ENCODE data around the gene CGNL1.

CGNL1 gene

GRCh38 chr15:57551715-57552677 is 175.7 kb downstream of the CGNL1 start:
- peak; percentile 51 for DNase-seq (ENCODE audit: low spot score)

- DNase-seq (ENCODE audit: low spot score), result no peak
Measured at GRCh38 chr15:57552678-57553334, 176.5 kb downstream of the CGNL1 start.

DNA sequence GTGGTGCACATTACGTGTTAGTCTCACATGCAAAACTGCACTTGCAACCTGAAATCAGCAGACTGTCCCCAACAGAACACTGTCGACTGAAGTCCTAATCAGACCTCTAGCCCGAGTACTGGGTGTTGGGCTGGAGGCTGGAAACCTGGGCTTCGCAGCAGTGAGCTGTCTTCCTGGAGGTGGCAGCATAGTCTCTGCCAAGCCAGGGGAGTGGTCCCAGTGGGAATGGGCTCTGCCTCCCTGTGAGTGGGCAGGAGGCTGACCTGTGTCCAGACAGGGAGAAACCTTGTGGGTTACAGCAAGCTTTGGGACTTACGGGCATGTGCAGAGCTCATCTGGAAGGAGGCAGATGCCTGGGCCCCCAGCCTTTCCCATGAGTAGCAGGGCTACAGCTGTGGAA is 177.2 kb downstream of the CGNL1 start:
- no peak for DNase-seq (ENCODE audit: low spot score)

DNA sequence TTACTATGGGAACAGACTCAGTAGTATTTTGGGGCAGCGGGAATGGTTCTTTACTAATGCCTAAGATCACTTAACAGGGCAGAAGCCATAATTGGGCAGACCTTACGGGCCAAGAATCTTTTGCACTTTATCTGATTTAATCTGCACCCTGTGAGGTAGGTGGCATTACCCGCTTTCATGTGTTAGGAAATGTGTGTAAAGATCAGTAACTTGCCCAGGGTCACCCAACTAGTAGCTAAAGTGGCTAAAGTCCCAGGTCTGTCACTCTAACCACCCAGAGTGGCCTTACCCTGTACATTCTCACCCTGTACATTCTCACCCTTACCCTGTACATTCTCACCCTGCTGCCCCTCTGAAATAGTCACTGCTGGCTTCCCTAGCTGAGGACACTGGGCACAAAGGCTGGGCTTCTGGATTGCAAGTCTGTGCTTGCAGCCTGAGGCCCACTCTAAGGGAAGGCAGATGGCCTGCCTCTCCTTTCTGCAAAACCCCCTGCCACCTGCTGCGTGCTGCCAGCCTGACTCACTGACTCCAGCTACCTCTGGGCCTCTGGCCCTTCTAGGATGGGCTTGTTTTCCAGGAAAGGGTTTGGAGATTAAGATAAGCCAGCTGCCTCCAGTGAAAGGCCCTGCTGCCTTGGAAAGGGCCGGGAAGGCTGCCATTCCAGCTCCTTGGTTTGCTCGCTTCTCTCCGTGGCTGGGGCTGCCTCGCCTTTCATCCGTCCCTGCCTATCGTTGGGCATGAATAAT is 177.9 kb downstream of the CGNL1 start:
- no peak for DNase-seq (ENCODE audit: low spot score)

DNA sequence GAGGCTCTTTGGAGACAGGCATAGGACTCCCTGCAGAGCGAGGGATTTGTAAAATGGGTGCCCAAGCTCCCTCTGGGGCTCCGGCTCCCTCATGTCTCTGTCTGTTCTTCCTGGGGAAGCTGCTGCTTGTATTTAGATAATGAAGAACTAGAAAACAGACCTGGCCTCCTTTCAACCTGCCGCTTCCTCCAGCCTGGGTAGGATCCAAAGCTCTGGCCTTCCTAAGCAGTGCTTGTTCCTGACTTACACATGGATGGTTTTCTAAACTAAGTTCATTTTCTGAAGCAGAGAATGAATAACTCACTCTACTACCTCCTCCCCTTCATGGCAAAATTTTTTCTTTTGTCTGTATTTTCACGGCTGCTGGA is 178.5 kb downstream of the CGNL1 start:
- DNase-seq (ENCODE audit: low spot score), result no peak

DNA sequence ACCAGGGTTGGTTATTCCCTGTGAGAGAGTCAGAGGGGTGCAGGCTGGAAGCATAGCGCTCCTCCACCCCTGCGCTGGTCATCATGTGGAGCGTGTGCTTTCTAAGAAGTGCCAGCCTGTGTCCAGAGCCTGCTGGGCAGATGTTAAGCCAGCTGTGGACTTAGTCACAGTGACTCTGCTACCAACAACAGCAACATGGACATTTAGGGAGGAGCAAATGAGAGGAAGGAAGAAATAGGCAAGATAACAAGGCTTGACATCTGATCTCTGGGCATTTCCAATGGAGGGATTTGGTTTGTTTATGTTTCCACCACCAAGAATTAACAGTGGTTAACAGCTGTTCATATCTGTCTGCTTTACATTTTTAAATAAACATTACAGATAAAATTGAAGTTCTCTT is 179.0 kb downstream of the CGNL1 start:
- DNase-seq (ENCODE audit: low spot score), result no peak

DNA sequence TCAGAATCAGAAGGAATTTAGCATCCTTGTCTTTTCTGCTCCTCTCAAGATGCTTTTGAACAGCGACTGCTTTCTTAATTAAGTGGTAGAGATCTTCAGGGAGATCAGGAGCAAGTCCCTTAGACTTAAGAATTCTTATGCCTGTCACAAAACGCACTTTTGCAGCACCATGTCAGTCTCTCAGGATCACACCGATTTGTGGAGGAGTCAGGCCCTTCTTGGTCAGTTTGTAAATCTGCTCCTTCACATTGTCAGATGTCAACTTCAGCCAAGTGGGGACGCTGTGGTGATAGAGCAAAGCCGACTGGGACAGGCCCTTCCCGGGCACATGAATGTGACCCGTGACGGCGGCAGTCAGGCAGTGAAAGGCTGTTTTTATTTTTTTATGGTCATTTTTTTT is 179.7 kb downstream of the CGNL1 start:
- no peak for DNase-seq (ENCODE audit: low spot score)

GRCh38 chr15:57557267-57557666 is 181.0 kb downstream of the CGNL1 start:
- no peak for DNase-seq (ENCODE audit: low spot score)

GRCh38 chr15:57557810-57558209 is 181.5 kb downstream of the CGNL1 start:
- DNase-seq (ENCODE audit: low spot score), result no peak

- peak; percentile 31 for DNase-seq (ENCODE audit: low spot score)
Measured at GRCh38 chr15:57559875-57560274, 183.6 kb downstream of the CGNL1 start.

DNA sequence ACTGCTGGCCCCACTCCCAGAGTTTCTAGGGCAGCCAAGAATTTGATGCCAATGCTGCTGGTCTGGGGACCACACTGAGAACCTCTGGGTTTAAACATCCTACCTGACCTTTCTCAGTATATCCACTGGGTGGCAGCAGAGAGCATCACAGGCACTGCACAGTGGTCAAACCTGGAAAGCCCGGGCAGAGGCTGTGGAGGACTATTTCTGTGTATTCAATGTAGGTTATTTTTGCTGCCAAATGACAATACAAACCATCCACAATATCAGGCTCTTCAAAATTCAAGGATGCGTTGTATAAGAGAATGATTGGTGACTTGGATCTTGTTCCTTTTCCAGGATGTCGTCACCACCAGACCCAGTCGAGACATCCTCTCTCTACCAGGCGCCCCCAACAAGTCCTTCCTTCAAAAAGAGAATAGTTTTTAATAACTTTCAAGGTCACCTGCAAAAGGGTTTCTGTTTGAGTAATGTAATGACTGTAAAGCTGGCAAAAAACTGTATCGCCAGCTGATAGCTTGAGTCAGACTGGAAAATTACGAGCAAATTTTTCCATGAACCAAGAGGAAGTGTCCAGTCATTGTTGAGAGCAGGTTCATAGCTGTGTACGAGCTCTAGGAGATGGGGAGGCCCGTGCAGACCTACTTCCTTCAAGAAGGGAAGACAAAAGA is 184.9 kb downstream of the CGNL1 start:
- DNase-seq (ENCODE audit: low spot score), result peak; percentile 50

DNA sequence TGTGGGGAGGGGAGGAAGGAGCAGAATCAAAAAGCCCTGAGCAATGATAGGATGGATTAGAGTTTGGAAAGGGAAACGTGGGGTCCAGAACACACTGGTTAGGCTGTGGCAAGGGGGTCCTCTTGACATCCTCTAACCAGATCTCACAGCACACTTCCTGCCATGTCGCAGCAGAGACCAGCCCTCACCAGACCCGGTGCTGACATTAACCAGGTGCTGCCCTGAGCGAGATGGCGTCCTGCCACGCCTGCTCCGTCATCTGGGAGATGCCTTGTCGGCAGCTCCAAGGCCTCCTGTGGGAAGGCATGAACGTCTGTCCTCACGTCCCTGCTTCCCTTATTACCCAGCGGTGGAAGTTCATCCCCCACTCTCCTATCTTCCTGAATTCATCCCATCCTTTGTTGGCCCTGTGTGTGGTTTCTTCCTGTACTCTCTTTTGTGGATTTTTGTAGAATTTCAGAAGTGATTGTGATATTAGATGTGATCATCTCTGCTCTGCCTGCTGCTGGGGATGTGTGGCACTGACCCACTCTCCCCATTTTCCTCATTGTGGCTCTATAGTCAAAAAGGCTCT is 186.0 kb downstream of the CGNL1 start:
- DNase-seq (ENCODE audit: low spot score), result no peak

DNA sequence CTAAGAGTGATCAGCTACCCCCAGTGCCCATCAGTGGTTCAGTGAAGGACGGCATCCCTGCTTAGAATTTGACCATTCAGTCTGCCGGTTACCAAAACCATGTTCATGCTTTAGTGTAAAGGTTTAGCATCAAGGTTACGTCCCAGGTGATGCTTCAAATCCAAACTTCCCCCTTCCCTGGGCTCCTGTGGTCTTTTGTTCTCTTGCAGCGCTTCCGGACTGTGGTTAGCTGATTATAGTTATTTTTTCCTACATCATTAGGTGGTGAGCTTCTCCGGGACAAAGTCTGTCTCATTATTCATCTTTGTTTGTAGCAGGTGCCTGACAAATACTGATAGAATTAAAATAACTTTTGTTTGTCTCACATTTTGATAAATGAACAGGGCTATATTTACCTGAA is 187.1 kb downstream of the CGNL1 start:
- DNase-seq (ENCODE audit: low spot score), result no peak

- no peak for DNase-seq (ENCODE audit: low spot score)
Measured at GRCh38 chr15:57565311-57565710, 189.0 kb downstream of the CGNL1 start.

GRCh38 chr15:57566834-57567233 is 190.5 kb downstream of the CGNL1 start:
- no peak for DNase-seq (ENCODE audit: low spot score)

GRCh38 chr15:57567891-57568290 is 191.6 kb downstream of the CGNL1 start:
- DNase-seq (ENCODE audit: low spot score), result no peak

DNA sequence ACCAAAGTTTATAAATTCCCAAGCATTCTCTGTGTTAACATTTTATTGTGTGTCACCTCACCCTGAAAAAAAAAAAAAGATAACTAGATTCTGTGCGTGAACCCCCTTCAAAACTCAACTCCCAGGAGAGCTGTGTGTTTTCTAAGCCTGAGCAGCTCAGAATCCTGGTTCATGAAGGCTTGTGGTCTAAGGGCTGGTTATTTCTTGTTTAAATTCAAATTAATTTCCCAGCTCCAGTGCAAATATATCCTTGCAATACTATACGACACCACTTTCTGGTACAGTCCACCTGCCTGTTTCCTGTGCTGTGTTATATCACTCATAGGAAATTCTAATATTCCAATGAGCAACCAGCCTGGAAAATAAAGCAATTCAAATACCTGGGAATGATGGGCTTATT is 192.0 kb downstream of the CGNL1 start:
- no peak for DNase-seq (ENCODE audit: low spot score)

DNA sequence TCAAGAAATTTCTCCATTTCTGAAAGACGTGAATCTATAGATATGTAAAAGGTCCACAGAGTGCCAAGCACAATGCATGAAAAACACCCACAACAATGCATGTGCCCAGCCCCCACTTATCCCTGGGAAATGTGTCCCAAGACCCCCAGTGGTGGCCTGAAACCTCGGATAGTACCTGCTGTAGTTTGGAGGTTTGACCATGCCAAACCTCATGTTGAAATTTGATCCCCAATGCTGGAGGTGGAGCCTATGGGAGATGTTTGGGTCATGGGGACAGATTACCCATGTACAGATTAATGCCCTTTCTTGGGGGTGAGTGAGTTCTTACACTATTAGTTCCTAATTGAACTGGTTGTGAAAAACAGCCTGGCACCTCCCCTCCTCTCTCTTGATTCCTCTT is 194.0 kb downstream of the CGNL1 start:
- no peak for DNase-seq (ENCODE audit: low spot score)

DNA sequence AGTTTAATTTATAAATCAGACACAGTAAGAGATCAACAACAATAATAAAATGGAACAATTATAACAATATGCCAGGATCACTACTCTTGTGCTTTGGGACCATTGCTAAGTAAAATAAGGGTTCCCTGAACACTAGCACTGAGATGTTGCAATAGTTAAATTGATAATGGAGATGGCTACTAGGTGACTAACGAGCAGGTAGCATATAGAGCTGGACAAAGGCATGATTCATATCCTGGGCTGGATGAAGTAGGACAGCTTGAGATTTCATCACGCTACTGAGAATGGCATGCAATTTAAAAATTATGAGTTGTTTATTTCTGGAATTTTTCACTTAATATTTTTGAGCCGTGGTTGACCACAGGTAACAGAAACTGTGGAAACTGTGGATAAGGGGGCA is 194.7 kb downstream of the CGNL1 start:
- DNase-seq (ENCODE audit: low spot score), result no peak

GRCh38 chr15:57571725-57572124 is 195.4 kb downstream of the CGNL1 start:
- DNase-seq (ENCODE audit: low spot score), result no peak

- DNase-seq (ENCODE audit: low spot score), result no peak
Measured at GRCh38 chr15:57572468-57572867, 196.2 kb downstream of the CGNL1 start.

- no peak for DNase-seq (ENCODE audit: low spot score)
Measured at GRCh38 chr15:57573151-57573550, 196.8 kb downstream of the CGNL1 start.
